Mucosa of stomach (tissue), 1 donor: Measurements from ENCODE around the gene AKR1A1.
"Not testable (repeated sequence)": the region's sequence is repeated elsewhere in the genome, so short reads cannot be mapped to it uniquely, and the experiment has no call there.

ENCODE experiments used
- H3K27me3 ChIP-seq: one replicate; pipeline ENCODE4 v1.7.0; 2013; ENCODE audit warnings: mild to moderate bottlenecking, low read length; ENCODE audit not compliant: control insufficient read depth, insufficient read depth
- H3K36me3 ChIP-seq: one replicate; pipeline ENCODE4 v1.7.0; 2013; ENCODE audit warnings: low read length; ENCODE audit not compliant: control insufficient read depth, insufficient read depth
- H3K4me1 ChIP-seq: one replicate; pipeline ENCODE4 v1.7.0; 2013; ENCODE audit warnings: mild to moderate bottlenecking, low read length; ENCODE audit not compliant: control insufficient read depth, insufficient read depth
- H3K4me3 ChIP-seq: one replicate; pipeline ENCODE4 v1.7.0; 2013; ENCODE audit warnings: low read length
- H3K9ac ChIP-seq: one replicate; pipeline ENCODE4 v1.7.0; 2013; ENCODE audit warnings: mild to moderate bottlenecking, low read length, moderate library complexity
- H3K9me3 ChIP-seq: one replicate; pipeline ENCODE4 v1.7.0; 2013; ENCODE audit warnings: mild to moderate bottlenecking, low read length, moderate library complexity; ENCODE audit not compliant: control insufficient read depth
- donor health status: Pancreatic carcinoma.

The AKR1A1 gene

GRCh38 chr1:45584351-45585109 lies 33.9 kb downstream of the AKR1A1 start:
- no peaks in the 10 kb centered on the region for H3K9me3 ChIP-seq
- peak overlapping the region; percentile 86 for H3K4me3 ChIP-seq
- peaks cover 21% of the 10 kb centered on the region for H3K4me1 ChIP-seq
- H3K36me3 ChIP-seq, result no peaks in the 10 kb centered on the region
- H3K27me3 ChIP-seq, result no peaks in the 10 kb centered on the region
- H3K9ac ChIP-seq, result peak overlapping the region; percentile 88

- H3K4me3 ChIP-seq, result peak overlapping the region; percentile 39
- peaks cover 21% of the 10 kb centered on the region for H3K4me1 ChIP-seq
- no peak overlapping the region for H3K9ac ChIP-seq
- no peaks in the 10 kb centered on the region for H3K9me3 ChIP-seq
- H3K27me3 ChIP-seq, result no peaks in the 10 kb centered on the region
- no peaks in the 10 kb centered on the region for H3K36me3 ChIP-seq
These were observed 34.4 kb downstream of the AKR1A1 start for GRCh38 chr1:45585110-45585426.

GRCh38 chr1:45585496-45586075 lies 35.0 kb downstream of the AKR1A1 start:
- H3K27me3 ChIP-seq, result no peaks in the 10 kb centered on the region
- H3K9me3 ChIP-seq, result no peaks in the 10 kb centered on the region
- peaks cover 21% of the 10 kb centered on the region for H3K4me1 ChIP-seq
- no peaks in the 10 kb centered on the region for H3K36me3 ChIP-seq
- H3K9ac ChIP-seq, result no peak overlapping the region
- no peak overlapping the region for H3K4me3 ChIP-seq

- Histone ChIP-seq H3K4me3 (no peak overlapping the region), H3K9me3 (no peaks in the 10 kb centered on the region), H3K4me1 (peaks cover 21% of the 10 kb centered on the region), H3K9ac (no peak overlapping the region), H3K36me3 (no peaks in the 10 kb centered on the region), H3K27me3 (no peaks in the 10 kb centered on the region)
These were observed 36.1 kb downstream of the AKR1A1 start for GRCh38 chr1:45586769-45587168.

GRCh38 chr1:45589861-45590260 lies 39.2 kb downstream of the AKR1A1 start:
- H3K4me1 ChIP-seq, result peaks cover 17% of the 10 kb centered on the region
- no peaks in the 10 kb centered on the region for H3K9me3 ChIP-seq
- no peak overlapping the region for H3K9ac ChIP-seq
- H3K4me3 ChIP-seq, result peak overlapping the region; percentile 31
- no peaks in the 10 kb centered on the region for H3K36me3 ChIP-seq
- H3K27me3 ChIP-seq, result no peaks in the 10 kb centered on the region

- Histone ChIP-seq H3K36me3 (no peaks in the 10 kb centered on the region), H3K4me1 (no peaks in the 10 kb centered on the region), H3K9me3 (no peaks in the 10 kb centered on the region), H3K4me3 (no peak overlapping the region), H3K27me3 (no peaks in the 10 kb centered on the region), H3K9ac (no peak overlapping the region)
These were observed 43.8 kb downstream of the AKR1A1 start for GRCh38 chr1:45594412-45594811.

- not testable (repeated sequence) for H3K9me3 ChIP-seq, H3K9ac ChIP-seq, H3K27me3 ChIP-seq, H3K4me3 ChIP-seq, H3K4me1 ChIP-seq, H3K36me3 ChIP-seq
These were observed 46.1 kb downstream of the AKR1A1 start for GRCh38 chr1:45596765-45597164.

GRCh38 chr1:45604239-45604638 lies 53.6 kb downstream of the AKR1A1 start:
- no peaks in the 10 kb centered on the region for H3K27me3 ChIP-seq
- no peak overlapping the region for H3K9ac ChIP-seq
- H3K9me3 ChIP-seq, result no peaks in the 10 kb centered on the region
- no peaks in the 10 kb centered on the region for H3K4me1 ChIP-seq
- H3K4me3 ChIP-seq, result no peak overlapping the region
- H3K36me3 ChIP-seq, result peaks cover 5% of the 10 kb centered on the region

GRCh38 chr1:45607404-45608074 lies 56.9 kb downstream of the AKR1A1 start:
- no peak overlapping the region for H3K9ac ChIP-seq
- no peaks in the 10 kb centered on the region for H3K9me3 ChIP-seq
- H3K27me3 ChIP-seq, result no peaks in the 10 kb centered on the region
- peaks cover 5% of the 10 kb centered on the region for H3K36me3 ChIP-seq
- H3K4me1 ChIP-seq, result no peaks in the 10 kb centered on the region
- H3K4me3 ChIP-seq, result no peak overlapping the region

- no peaks in the 10 kb centered on the region for H3K9me3 ChIP-seq
- peaks cover 5% of the 10 kb centered on the region for H3K36me3 ChIP-seq
- H3K4me3 ChIP-seq, result no peak overlapping the region
- H3K27me3 ChIP-seq, result no peaks in the 10 kb centered on the region
- no peak overlapping the region for H3K9ac ChIP-seq
- H3K4me1 ChIP-seq, result no peaks in the 10 kb centered on the region
These were observed 57.8 kb downstream of the AKR1A1 start for GRCh38 chr1:45608175-45609156.

GRCh38 chr1:45610589-45611226 lies 60.1 kb downstream of the AKR1A1 start:
- Histone ChIP-seq H3K27me3 (no peaks in the 10 kb centered on the region), H3K4me1 (no peaks in the 10 kb centered on the region), H3K9ac (no peak overlapping the region), H3K4me3 (no peak overlapping the region), H3K9me3 (no peaks in the 10 kb centered on the region), H3K36me3 (peaks cover 5% of the 10 kb centered on the region)
